CD14-positive monocyte (primary cell): ENCODE measurements around the gene SCNN1B. TPM values are rescaled to one million over a fixed set of nuclear protein-coding genes. Genes with fewer than 3 reads are reported as not detected.

Experiments
- DNase-seq, 3 donors: peaks; one replicate each; pipeline ENCODE4 v3.0.0-alpha.2; 2011 to 2022
- H2AFZ ChIP-seq: 2 replicates; pipeline ENCODE4 v1.6.0; 2012; ENCODE audit warnings: mild to moderate bottlenecking, low read depth, low read length, inconsistent platforms; ENCODE audit not compliant: insufficient read depth, poor library complexity, severe bottlenecking
- H3K27ac ChIP-seq, 2 donors: 1 replicate in 1 of 2; 2 replicates in 1 of 2; pipeline ENCODE4 v1.5.1; 2012 to 2013; ENCODE audit warnings: low read length in 2 of 2, control low read depth in 1 of 2, inconsistent platforms in 1 of 2, low read depth in 1 of 2, mild to moderate bottlenecking in 1 of 2
- H3K27me3 ChIP-seq, 2 donors: one replicate each; pipeline versions ENCODE4 v1.6.0 to v1.6.1; 2011 to 2013; ENCODE audit warnings: low read length in 2 of 2; ENCODE audit not compliant: control insufficient read depth in 2 of 2, insufficient read depth in 2 of 2
- H3K36me3 ChIP-seq, 2 donors: replicated peaks in 1 of 2; 1 replicate in 1 of 2; 2 replicates in 1 of 2; pipeline versions ENCODE4 v1.5.1 to v1.6.1; 2012 to 2013; ENCODE audit warnings: low read length in 2 of 2, control low read depth in 1 of 2, inconsistent platforms in 1 of 2, mild to moderate bottlenecking in 1 of 2; ENCODE audit not compliant: insufficient read depth in 2 of 2, control insufficient read depth in 1 of 2
- H3K4me1 ChIP-seq, 2 donors: 1 replicate in 1 of 2; 2 replicates in 1 of 2; pipeline versions ENCODE4 v1.5.1 to v1.6.1; 2012 to 2013; ENCODE audit warnings: low read length in 2 of 2, control low read depth in 1 of 2, inconsistent platforms in 1 of 2, mild to moderate bottlenecking in 1 of 2, moderate library complexity in 1 of 2; ENCODE audit not compliant: insufficient read depth in 2 of 2, control insufficient read depth in 1 of 2
- H3K4me2 ChIP-seq: replicated peaks from 2 replicates; pipeline ENCODE3; 2012; ENCODE audit warnings: low read length, moderate library complexity, mild to moderate bottlenecking; ENCODE audit not compliant: poor library complexity, severe bottlenecking; ENCODE audit errors: extremely low read depth
- H3K4me3 ChIP-seq, 3 experiments: fragments of 200-600 bp in 1 of 3; sonication (generic) in 1 of 3; replicated peaks in 1 of 3; 1 replicate in 2 of 3; 2 replicates in 1 of 3; pipeline ENCODE4 v1.5.1; 2011 to 2013; ENCODE audit warnings: low read length in 3 of 3, mild to moderate bottlenecking in 3 of 3, control low read depth in 2 of 3, low read depth in 2 of 3, inconsistent platforms in 1 of 3, moderate library complexity in 1 of 3
- H3K79me2 ChIP-seq: 2 replicates; pipeline ENCODE4 v1.6.0; 2012; ENCODE audit warnings: mild to moderate bottlenecking, control low read depth, inconsistent platforms, low read length, moderate library complexity; ENCODE audit not compliant: insufficient read depth
- H3K9ac ChIP-seq: 2 replicates; pipeline ENCODE4 v1.6.0; 2017; ENCODE audit warnings: low read length, mild to moderate bottlenecking; ENCODE audit not compliant: insufficient read depth, poor library complexity, severe bottlenecking
- H3K9me3 ChIP-seq, 2 donors: replicated peaks in 1 of 2; 1 replicate in 1 of 2; 2 replicates in 1 of 2; pipeline versions ENCODE4 v1.5.1 to v1.6.1; 2012 to 2013; ENCODE audit warnings: low read length in 2 of 2, control low read depth in 1 of 2; ENCODE audit not compliant: control insufficient read depth in 1 of 2, insufficient read depth in 1 of 2
- H4K20me1 ChIP-seq: 2 replicates; pipeline ENCODE4 v1.6.0; 2012; ENCODE audit warnings: mild to moderate bottlenecking, low read length, control low read depth, moderate library complexity; ENCODE audit not compliant: insufficient read depth
- H3K27ac Mint-ChIP-seq, 7 donors: one replicate each; pipeline ENCODE4 v1.8.0; 2020; ENCODE audit warnings: mild to moderate bottlenecking in 7 of 7, mixed read lengths in 7 of 7, moderate library complexity in 6 of 7, inconsistent platforms in 2 of 7
- H3K27me3 Mint-ChIP-seq, 3 donors: one replicate each; pipeline ENCODE4 v1.8.0; 2021 to 2022; ENCODE audit warnings: low read depth in 3 of 3, mild to moderate bottlenecking in 3 of 3, mixed read lengths in 3 of 3, moderate library complexity in 3 of 3, inconsistent platforms in 1 of 3
- H3K36me3 Mint-ChIP-seq, 2 donors: one replicate each; pipeline ENCODE4 v1.8.0; 2020; ENCODE audit warnings: mixed read lengths in 2 of 2, inconsistent platforms in 1 of 2, mild to moderate bottlenecking in 1 of 2
- H3K4me1 Mint-ChIP-seq: one replicate; pipeline ENCODE4 v1.8.0; 2020; ENCODE audit warnings: mild to moderate bottlenecking, mixed read lengths
- H3K4me3 Mint-ChIP-seq, 2 donors: one replicate each; pipeline ENCODE4 v1.8.0; 2020; ENCODE audit warnings: mild to moderate bottlenecking in 2 of 2, mixed read lengths in 2 of 2, moderate library complexity in 1 of 2
- H3K9me3 Mint-ChIP-seq, 7 donors: one replicate each; pipeline ENCODE4 v1.8.0; 2020 to 2022; ENCODE audit warnings: mixed read lengths in 7 of 7, mild to moderate bottlenecking in 6 of 7, moderate library complexity in 6 of 7, inconsistent platforms in 2 of 7
- CTCF ChIP-seq: fragments of 200-600 bp; IDR thresholded peaks from one replicate; pipeline ENCODE4 v1.8.0; 2022; ENCODE audit warnings: antibody characterized with exemption, mild to moderate bottlenecking
- WGBS: methylation state at CpG from one replicate; pipeline ENCODE4 v1.1.5; 2013; ENCODE audit warnings: missing lambda C conversion rate; ENCODE audit not compliant: insufficient coverage; 5-methylcytosine and 5-hydroxymethylcytosine counted together
- intact Hi-C, 2 donors: fragments of 100-400 bp; cut with micrococcal nuclease; formaldehyde crosslinking; loops; one replicate each; pipeline versions ENCODE4 v1.15.0 to v1.15.1; 2023
- polyA plus RNA-seq, 3 donors: library from polyadenylated mRNA; depleted of rRNA in 1 of 3; unstranded in 2 of 3; stranded (reverse) in 1 of 3; fragments of 300-500 nt in 2 of 3; fragments of >200 nt in 1 of 3; fragmentation: Illumina TruSeq in 2 of 3; gene quantifications; 1 replicate in 2 of 3; 2 replicates in 1 of 3; pipeline ENCODE4 v1.2.3, GENCODE V29; 2012 to 2021

Gene SCNN1B
- polyA plus RNA-seq, 3 donors, result not detected

- Histone ChIP-seq H3K4me3 (no peak overlapping the region), H3K27me3 (no peaks in the 10 kb centered on the region), H3K9ac (no peak overlapping the region), H2AFZ (no peak overlapping the region), H3K36me3 (no peaks in the 10 kb centered on the region), H3K79me2 (no peaks in the 10 kb centered on the region), H3K9me3 (no peaks in the 10 kb centered on the region), H3K27ac (no peak overlapping the region), H4K20me1 (no peaks in the 10 kb centered on the region), H3K4me2 (no peak overlapping the region), H3K4me1 (no peaks in the 10 kb centered on the region)
- DNase-seq, result no peak
- intact Hi-C loops, result no loop called here
- Mint-ChIP-seq H3K27ac (no peak overlapping the region), H3K36me3 (no peaks in the 10 kb centered on the region), H3K27me3 (peaks cover 2 to 8% (median 5%) of the 10 kb centered on the region in 3 donors), H3K4me3 (no peak overlapping the region), H3K4me1 (no peaks in the 10 kb centered on the region), H3K9me3 (peaks cover 0 to 1% (median 0%) of the 10 kb centered on the region in 7 donors)
- WGBS, result 100% methylated on average over 1 of the region's 5 CpGs
- TF ChIP-seq CTCF, result no peak
Observed at GRCh38 chr16:23343643-23344612, 41.8 kb downstream of the SCNN1B start.

- Mint-ChIP-seq H3K27me3 (peaks cover 2 to 8% (median 5%) of the 10 kb centered on the region in 3 donors), H3K27ac (no peak overlapping the region), H3K4me3 (no peak overlapping the region), H3K9me3 (no peaks in the 10 kb centered on the region), H3K4me1 (no peaks in the 10 kb centered on the region), H3K36me3 (no peaks in the 10 kb centered on the region)
- H3K36me3 ChIP-seq, result no peaks in the 10 kb centered on the region
- no peaks in the 10 kb centered on the region for H3K79me2 ChIP-seq
- H3K4me2 ChIP-seq, result no peak overlapping the region
- H4K20me1 ChIP-seq, result no peaks in the 10 kb centered on the region
- H3K4me3 ChIP-seq, result no peak overlapping the region
- H3K9me3 ChIP-seq, result no peaks in the 10 kb centered on the region
- DNase-seq, result no peak
- TF ChIP-seq CTCF, result no peak
- H3K27ac ChIP-seq, result no peak overlapping the region
- no peaks in the 10 kb centered on the region for H3K27me3 ChIP-seq
- H3K4me1 ChIP-seq, result no peaks in the 10 kb centered on the region
- no peak overlapping the region for H3K9ac ChIP-seq
- no peak overlapping the region for H2AFZ ChIP-seq
- intact Hi-C loops, result no loop called here
- 100% methylated on average over 2 of the region's 5 CpGs for WGBS
Observed at GRCh38 chr16:23345237-23345636, 43.1 kb downstream of the SCNN1B start.
